Neural progenitor cell (in vitro differentiated cells): ENCODE data around the gene NPSR1.
"Not testable (repeated sequence)": the region's sequence is repeated elsewhere in the genome, so short reads cannot be mapped to it uniquely, and the experiment has no call there.

ENCODE experiments used
- CTCF ChIP-seq: fragments of 200-600 bp; sonication (generic); IDR thresholded peaks from 2 replicates; pipeline ENCODE4 v1.5.1; 2017; ENCODE audit warnings: antibody characterized with exemption, mild to moderate bottlenecking
- EZH2 ChIP-seq: fragments of 200-600 bp; sonication (generic); IDR thresholded peaks from 2 replicates; pipeline ENCODE4 v1.6.1; 2017; ENCODE audit warnings: antibody characterized with exemption, mild to moderate bottlenecking, moderate library complexity
- EZH2phosphoT487 ChIP-seq: fragments of 200-600 bp; sonication (generic); IDR thresholded peaks from 2 replicates; pipeline ENCODE4 v1.6.1; 2017; ENCODE audit warnings: antibody characterized with exemption

DNA sequence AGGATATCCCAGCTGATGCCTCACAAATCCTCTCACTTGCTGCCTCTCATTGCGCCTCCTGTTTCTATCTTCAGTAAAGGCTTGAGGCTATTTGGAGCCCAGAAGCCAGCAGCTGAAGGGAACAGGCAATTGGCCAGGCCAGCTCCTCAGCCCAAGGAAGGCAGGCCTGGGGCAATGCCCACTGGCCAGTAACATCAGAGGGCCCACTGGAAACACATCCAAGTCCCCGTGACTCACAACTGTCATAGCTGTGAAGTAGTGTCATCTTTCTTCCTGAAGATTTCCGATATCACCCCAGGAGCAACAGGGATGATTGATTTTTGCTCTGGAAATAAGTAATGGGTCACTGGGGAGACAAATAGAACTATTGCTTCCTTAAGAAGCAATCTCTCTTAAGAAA lies 209.3 kb downstream of the NPSR1 start:
- TF ChIP-seq CTCF, EZH2phosphoT487, EZH2: not testable (repeated sequence)
